Activated CD4-positive, CD25-positive, alpha-beta regulatory T cell (primary cell): ENCODE results near the gene LMO2.

Experiments
- DNase-seq, 4 experiments: peaks; one replicate each; lab custom pipeline; 2025; lab: John Stamatoyannopoulos, UW

Gene LMO2

DNA sequence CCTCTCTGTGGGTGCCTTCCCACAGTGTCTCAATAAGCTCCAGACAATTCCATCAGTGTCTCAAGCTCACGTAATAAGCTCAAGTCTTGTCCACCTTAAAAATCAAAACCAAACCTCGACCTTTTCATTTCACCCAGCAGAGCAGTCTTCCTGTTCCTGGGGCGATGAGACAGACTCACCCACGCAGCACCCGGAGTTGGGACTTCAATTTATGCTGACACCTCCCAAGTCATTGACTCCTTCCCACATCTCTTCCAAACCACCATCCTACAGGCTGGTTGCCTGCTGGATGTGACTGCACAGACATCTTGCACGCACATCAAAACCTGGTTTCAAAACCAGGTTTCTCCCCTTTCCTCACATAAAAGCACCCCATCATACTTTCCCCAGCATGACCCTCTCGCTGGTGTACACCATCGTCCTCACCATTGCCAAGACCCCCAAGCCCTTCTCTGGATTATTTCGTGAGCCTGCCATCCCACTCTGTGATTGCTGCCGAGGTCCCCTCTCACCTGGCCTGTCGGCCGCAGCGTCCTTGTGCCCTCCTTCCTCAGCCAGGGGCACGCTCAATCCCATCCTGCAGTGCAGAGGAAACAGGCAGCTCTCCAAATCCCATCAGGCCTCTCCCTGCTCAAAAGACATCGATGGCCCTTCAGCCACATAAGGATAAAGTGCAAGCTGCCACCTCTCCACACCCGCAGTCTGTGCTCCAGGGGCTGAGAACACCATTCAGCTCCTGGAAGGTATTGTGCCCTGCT is 72.4 kb downstream of the LMO2 start:
- no peak for DNase-seq
